Heart left ventricle (tissue), 13 donors: ENCODE measurements around the gene PLCB2.

Source experiments
- CTCF ChIP-seq, 12 donors: fragments of 200-600 bp; sonication (generic) in 4 of 12; IDR thresholded peaks; one replicate each; pipeline versions ENCODE4 v1.5.0 to v1.8.0; 2018 to 2022; ENCODE audit warnings: antibody characterized with exemption in 12 of 12, mild to moderate bottlenecking in 5 of 12
- POLR2A ChIP-seq, 2 donors: fragments of 450-650 bp; IDR thresholded peaks; one replicate each; pipeline ENCODE4 v1.6.1; 2017; ENCODE audit warnings: antibody characterized with exemption in 2 of 2, mild to moderate bottlenecking in 2 of 2, moderate library complexity in 2 of 2
- donor health status: ischemic (EF 13 %, LVEDD 7.1; RV severe dilation, severe dysfunction).
- donor health status: DM: no; HTN: yes; CAD: no.
- donor health status: DM: no; HTN: no; CAD: no.
- donor health status: ischemic (EF 25% LVEDD 6.9; RV normal size, moderate dysfunction).
- donor health status: ischemic (EF 25% LVEDD 5.7; RV mildly dilated, moderate dysfunction).
- donor health status: ischemic (EF 35%, LVEDD 5.7; RV mildly dilated, moderate dysfunction).
- donor health status: nonischemic (EF 11% LVEDD 7.7; RV severe dilation, severe dysfunction).
- donor health status: DM: yes; HTN: yes; CAD: no.
- donor health status: PGD.
- donor health status: ischemic (EF 29% LVEDD 5.4; RV normal size, mild dysfunction).
- donor health status: nonischemic (EF 23%, LVEDD 6.1; RV moderate dilation, normal function).

- TF ChIP-seq POLR2A (IDR thresholded peaks at IDR 0.05) = no peak
- TF ChIP-seq CTCF (IDR thresholded peaks at IDR 0.05) = no peak
Observed at GRCh38 chr15:40293006-40293405, 14.7 kb downstream of the PLCB2 start.
